NCI-H2081 (cell line): ENCODE data around the gene MORF4L1.
"Not testable (repeated sequence)": the region's sequence is repeated elsewhere in the genome, so short reads cannot be mapped to it uniquely, and the experiment has no call there.

ENCODE experiments used
- DNase-seq, 2 experiments: peaks; one replicate each; lab custom pipeline; 2025; lab: John Stamatoyannopoulos, UW

MORF4L1 gene

GRCh38 chr15:78859971-78860719 lies 12.5 kb upstream of the MORF4L1 start:
- DNase-seq = peak; percentile 72 to 77

- not testable (repeated sequence) for DNase-seq
Observed at GRCh38 chr15:78865585-78865984, 7.1 kb upstream of the MORF4L1 start.

- not testable (repeated sequence) for DNase-seq
Observed at GRCh38 chr15:78866031-78866430, 6.7 kb upstream of the MORF4L1 start.

GRCh38 chr15:78866803-78867202 lies 5.9 kb upstream of the MORF4L1 start:
- no peak for DNase-seq

GRCh38 chr15:78868366-78868765 lies 4.3 kb upstream of the MORF4L1 start:
- no peak for DNase-seq

GRCh38 chr15:78871483-78872127 lies 1.1 kb upstream of the MORF4L1 start:
- DNase-seq = not testable (repeated sequence)

GRCh38 chr15:78872972-78873792 lies 492 bp downstream of the MORF4L1 start:
- DNase-seq = peak; percentile 86 to 91

GRCh38 chr15:78873793-78874765 lies 1.4 kb downstream of the MORF4L1 start:
- DNase-seq = no peak

GRCh38 chr15:78875107-78875914 lies 2.6 kb downstream of the MORF4L1 start:
- DNase-seq = no peak

GRCh38 chr15:78876954-78877353 lies 4.3 kb downstream of the MORF4L1 start:
- DNase-seq = not testable (repeated sequence)

- DNase-seq = no peak
Observed at GRCh38 chr15:78878356-78878755, 5.7 kb downstream of the MORF4L1 start.

- DNase-seq = no peak
Observed at GRCh38 chr15:78879517-78880241, 7.0 kb downstream of the MORF4L1 start.

GRCh38 chr15:78880242-78880533 lies 7.5 kb downstream of the MORF4L1 start:
- DNase-seq = no peak

- no peak for DNase-seq
Observed at GRCh38 chr15:78880813-78881212, 8.1 kb downstream of the MORF4L1 start.

- no peak for DNase-seq
Observed at GRCh38 chr15:78881681-78882080, 9.0 kb downstream of the MORF4L1 start.

GRCh38 chr15:78889000-78889399 lies 16.3 kb downstream of the MORF4L1 start:
- DNase-seq = no peak

GRCh38 chr15:78893538-78893937 lies 20.8 kb downstream of the MORF4L1 start:
- no peak for DNase-seq

GRCh38 chr15:78895471-78895870 lies 22.8 kb downstream of the MORF4L1 start:
- DNase-seq = no peak

- DNase-seq = no peak
Observed at GRCh38 chr15:78898540-78898939, 25.9 kb downstream of the MORF4L1 start.
